Activated CD4-positive, alpha-beta T cell treated with anti-CD3 and anti-CD28 coated beads, Interleukin-2, amount 50 U/mL, for 1 hour (primary cell): ENCODE results near the gene GPR25.

Experiments used
- DNase-seq: peaks from one replicate; pipeline ENCODE4 v3.0.0-alpha.2; 2020

The GPR25 gene

DNA sequence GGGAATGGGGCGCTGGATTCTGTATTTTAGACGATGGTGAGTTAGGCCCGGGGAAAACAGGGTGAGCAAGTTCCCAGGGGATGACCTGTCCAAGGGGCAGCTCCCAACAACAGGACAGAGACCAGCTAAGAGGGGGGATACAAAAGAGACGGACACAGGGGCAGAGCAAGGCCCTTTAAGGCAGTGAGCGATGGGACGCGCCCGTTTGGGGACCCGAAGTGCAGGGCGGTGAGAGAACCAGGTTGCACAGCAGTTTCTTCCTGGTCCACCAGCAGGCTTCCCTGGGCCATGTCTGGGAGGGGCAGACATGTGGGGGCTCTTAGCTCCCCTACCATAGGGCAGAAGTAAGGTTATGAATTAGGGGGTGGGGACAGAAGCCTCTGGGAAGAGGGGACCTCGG lies 43.9 kb downstream of the GPR25 start:
- no peak for DNase-seq

DNA sequence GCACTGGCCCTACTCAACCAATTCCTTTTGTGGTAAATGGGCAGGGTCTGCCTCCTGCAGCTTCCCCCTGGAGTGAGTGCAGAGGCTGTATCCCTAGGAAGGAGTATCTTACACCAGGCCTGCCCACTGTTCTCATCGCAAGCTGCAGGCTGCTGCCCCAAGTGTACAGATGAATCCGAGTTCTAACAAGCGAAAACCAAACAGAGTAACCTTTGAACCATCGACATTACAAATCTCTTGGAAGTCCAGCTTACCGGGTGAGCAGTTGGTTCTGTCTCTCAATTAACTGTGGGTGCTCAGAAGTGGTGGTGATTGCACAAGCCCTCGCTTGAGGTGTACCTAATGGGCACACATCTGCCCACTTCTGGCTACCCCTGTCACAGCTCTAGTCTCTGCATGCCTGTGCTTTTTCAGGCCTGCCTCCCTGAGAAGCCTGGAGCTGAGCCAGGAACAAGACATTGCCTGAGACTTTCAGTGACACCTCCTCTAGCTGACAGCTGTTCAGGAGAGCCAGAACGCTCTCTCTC lies 44.6 kb downstream of the GPR25 start:
- DNase-seq: no peak

DNA sequence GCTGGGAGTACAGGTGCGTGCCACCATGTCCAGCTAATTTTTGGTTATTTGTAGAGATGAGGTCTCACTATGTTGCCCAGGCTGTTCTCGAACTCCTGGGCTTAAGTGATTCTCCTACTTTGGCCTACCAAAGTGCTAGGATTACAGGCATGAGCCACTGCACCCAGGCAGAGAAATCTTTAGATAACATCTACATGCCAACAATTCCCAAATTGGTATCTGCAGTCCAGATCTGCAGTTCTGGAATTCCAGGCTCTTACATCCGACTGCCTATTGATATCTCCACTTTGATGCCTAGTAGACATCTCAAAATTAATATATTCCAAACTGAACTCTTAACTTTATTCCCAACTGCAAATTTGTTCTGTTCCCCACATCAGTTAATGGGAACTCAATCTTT lies 45.2 kb downstream of the GPR25 start:
- DNase-seq: no peak

- DNase-seq: no peak
These were observed 46.6 kb downstream of the GPR25 start for GRCh38 chr1:200919386-200919785.

DNA sequence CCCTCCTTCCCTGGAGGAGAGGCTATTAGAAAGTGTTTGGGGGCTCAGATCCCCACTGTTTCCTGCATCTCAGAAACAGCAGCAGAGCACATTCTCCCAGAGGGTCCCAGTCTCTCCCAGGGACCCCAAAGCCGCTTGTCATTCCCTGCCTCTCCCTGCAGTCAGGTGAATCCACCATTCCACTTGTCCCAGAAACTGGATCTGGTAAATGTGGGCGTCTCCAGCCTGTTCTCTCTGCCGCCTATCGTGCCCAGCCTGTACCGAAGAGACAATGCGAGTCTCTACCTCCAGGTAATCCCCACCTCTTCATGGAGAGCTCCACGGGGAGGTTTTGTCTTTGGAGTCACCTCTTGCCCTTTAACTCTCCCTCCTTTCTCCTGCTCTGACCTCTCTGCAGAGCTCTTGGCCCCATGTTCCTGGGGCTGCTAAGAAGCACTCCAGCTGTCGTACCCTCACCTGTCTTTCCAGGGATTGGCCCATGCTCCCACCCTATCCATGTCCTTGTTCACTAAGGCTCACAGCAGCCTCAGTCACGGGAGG lies 48.9 kb downstream of the GPR25 start:
- DNase-seq: no peak

DNA sequence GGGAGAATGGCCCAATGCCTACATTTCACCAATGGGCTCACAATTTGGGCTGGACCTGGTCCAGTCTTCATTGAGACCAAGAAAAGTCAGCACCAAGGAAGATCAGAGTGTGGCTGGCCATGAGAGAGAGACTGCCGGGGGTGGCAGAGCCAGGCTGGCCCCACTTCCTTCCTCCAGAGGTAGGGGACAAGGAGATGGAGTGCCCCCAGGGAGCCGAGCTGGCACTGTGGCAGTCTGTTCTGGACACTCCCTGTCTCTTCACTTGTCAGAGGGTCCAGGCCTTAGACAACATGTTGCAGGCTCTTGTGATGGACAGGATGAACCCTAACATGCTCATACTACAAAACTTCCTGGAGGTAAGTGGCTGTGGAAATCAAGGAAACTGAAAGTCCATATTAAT lies 49.6 kb downstream of the GPR25 start:
- no peak for DNase-seq

GRCh38 chr1:200923601-200924000 lies 50.8 kb downstream of the GPR25 start:
- DNase-seq: no peak
